Endometrial microvascular endothelial cells (primary cell): ENCODE results near the gene PPIG. TPM values are rescaled to one million over a fixed set of nuclear protein-coding genes. Genes with fewer than 3 reads are reported as not detected.
"Not testable (repeated sequence)": the region's sequence is repeated elsewhere in the genome, so short reads cannot be mapped to it uniquely, and the experiment has no call there.

Experiments used
- in situ Hi-C: cut with HindIII; loops from 2 replicates; pipeline ENCODE4 v1.10.0; 2017; ENCODE audit warnings: low sequenced_read_pairs, low pct_unique_long_range_greater_than_20kb; ENCODE audit errors: inconsistent ontology term
- total RNA-seq: library from RNA; depleted of rRNA; stranded (reverse); fragments of >200 nt; gene quantifications from one replicate; pipeline ENCODE4 v1.2.3, GENCODE V29; 2015; ENCODE audit errors: inconsistent ontology term

The PPIG gene
- total RNA-seq, 1 donor from 2014 or later = 18.2 TPM

DNA sequence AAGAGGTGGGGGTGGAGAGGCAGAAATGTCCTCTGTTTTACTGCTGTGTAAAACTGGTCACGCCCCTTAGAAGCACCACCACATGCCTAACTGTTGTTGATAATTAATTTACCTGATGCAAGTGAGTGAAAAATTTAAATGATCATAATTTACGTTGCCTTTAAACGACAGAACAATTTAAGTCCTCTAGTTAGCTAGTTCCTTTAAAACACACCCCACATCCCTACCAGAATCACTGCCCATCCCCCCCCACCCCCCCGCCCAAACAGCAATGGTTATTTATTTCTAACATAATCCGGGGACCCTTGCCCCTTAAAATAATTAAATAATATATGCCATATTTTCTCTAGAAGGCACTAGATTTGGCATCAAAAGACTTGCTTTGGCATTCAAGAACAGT lies 633 bp upstream of the PPIG start:
- in situ Hi-C loops = no loop called here

DNA sequence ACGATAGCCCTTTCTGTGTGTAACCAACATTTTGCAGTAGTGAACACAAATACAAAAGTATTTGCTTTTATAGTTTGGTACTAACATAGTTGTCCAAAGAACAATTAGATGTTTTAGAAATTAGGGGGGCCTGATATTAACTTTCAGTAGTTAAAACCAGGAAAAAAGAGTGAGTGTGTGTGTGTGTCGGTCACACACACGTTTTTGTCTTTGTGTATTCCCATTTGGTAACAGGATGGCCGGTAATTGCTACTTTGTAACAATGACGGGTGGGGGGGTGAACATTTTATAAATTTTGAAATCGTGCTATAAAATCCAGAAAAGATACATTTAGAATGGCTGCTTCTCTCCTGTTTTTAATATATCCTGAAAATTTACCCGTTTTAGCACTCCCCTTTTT lies 1.5 kb downstream of the PPIG start:
- in situ Hi-C loops = no loop called here

DNA sequence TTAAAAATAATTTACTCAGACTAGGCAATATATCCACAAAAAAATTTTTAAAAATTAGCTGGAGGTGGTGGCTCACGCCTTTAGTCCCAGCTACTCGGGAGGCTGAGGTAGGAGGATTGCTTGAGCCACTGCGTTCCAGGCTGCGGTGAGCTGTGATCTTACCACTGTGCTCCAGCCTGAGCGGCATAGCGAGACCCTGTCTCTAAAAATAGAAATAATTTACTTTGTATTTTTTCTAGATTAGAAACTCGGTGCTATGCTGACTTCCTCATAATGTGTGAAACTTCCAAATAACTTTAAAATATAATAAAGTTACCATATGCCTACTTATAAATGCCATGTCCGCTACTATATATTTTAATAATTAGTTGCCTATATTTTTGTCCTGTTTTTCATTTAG lies 6.7 kb downstream of the PPIG start:
- in situ Hi-C loops = no loop called here

DNA sequence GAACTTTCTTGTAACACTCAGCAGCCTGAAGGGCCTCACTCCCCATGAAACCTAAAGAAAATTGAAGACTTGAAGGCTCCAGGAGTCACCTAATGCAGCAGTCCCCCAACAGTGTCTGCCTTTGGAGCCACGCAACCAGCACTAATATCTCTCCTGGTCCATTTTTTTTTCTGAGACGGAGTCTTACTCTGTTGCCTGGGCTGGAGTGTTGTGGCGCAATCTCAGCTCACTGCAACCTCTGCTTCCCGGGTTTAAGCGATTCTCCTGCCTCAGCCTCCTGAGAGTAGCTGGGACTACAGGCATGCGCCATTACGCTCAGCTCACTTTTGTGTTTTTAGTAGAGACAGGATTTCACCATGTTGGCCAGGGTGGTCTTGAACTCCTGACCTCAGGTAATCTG lies 12.4 kb downstream of the PPIG start:
- in situ Hi-C loops = not testable (repeated sequence)

DNA sequence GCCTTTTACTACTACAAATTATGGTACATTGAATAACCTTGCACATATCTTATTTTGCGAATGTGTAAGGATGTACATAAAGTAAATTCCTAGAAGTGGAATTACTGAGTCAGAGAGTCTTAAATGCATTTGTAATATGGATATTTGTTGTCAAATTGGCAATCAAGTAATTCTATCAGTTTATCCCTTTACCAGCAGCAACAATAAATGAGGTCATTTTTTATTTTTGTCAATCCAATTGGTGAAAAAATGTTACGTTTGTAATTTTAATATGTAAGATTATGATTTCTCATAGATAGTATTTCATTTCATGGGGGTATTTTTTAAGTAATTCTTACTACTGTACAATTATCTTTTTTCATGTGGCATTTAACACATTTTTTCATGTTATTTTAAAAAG lies 14.8 kb downstream of the PPIG start:
- in situ Hi-C loops = no loop called here

DNA sequence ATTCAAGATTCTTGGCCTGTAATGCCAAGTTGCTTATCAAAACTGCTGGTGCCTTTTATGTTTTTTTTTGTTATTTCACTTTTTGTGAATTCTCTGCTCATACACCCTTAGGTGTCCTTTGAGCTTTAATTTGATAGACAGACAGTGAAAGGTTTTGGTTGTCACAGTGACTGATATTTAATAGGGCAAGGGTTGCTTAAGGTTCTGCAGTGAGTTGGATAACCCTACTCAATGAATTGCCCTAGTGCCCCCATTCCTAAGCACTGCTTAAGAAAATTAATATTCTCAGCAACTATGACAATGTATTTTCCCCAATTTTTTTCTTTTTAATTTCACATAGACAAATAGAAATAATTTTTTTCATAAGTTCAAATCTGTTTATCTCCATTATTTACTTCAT lies 15.4 kb downstream of the PPIG start:
- in situ Hi-C loops = no loop called here

DNA sequence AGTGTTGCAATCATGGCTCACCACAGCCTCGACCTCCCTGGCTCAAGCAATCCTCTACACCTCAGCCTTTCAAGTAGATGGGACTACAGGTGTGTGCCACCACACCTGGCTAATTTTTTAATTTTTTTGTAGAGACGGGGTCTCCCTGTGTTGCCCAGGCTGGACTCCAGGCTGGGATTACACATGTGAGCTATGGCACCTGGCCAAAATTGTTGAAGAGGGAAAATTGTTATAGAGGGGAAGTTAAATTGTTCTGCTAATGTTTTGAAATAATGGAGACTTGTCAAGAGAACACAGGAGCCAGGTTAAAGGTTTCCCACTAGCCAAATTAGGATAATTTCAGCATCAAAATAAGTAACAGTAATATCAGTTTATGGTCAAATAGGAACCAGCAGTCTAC lies 25.1 kb downstream of the PPIG start:
- in situ Hi-C loops = no loop called here

DNA sequence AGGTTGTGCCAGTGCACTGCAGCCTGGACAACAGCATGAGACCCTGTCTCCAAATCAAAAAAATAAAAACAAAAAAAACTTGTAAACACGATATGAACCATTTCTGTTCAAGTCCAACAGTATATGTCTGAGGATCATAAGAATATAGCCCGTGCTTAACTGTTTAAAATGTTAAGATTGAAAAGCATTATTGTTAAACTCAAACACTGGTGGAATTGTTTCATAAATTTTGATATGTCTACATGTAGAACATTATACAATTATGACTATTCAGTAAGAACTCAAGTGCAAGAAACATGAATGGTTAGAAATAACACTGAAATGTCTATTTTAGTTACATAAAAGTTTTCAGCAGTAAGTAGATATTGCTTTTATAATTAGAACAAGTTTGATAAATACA lies 29.7 kb downstream of the PPIG start:
- in situ Hi-C loops = no loop called here

DNA sequence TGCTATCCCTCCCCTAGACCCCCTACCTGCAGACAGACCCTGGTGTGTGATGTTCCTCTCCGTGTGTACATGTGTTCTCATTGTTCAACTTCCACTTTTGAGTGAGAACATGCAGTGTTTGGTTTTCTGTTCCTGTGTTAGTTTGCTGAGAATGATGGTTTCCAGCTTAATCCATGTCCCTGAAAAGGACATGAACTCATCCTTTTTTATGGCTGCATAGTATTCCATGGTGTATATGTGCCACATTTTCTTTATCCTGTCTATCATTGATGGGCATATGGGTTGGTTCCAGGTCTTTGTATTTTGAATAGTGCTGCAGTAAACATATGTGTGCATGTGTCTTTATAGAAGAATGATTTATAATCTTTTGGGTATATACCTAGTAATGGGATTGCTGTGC lies 31.8 kb downstream of the PPIG start:
- in situ Hi-C loops = not testable (repeated sequence)

DNA sequence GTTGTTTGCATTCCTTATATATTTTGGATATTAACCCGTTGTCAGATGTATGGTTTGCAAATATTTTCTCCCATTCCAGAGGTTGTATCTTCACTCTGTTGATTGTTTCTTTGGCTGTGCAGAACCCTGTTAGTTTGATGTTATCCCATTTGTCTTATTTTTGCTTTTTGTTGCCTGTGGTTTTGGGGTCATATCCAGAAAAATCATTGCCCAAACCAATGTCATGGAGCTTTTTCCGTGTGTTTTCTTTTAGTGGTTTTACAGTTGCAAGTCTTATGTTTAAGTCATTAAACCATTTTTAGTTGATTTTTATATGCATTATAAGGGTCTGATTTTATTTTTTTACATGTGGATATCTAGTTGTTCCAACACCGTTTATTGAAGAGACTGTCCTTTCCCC lies 35.8 kb downstream of the PPIG start:
- in situ Hi-C loops = no loop called here

DNA sequence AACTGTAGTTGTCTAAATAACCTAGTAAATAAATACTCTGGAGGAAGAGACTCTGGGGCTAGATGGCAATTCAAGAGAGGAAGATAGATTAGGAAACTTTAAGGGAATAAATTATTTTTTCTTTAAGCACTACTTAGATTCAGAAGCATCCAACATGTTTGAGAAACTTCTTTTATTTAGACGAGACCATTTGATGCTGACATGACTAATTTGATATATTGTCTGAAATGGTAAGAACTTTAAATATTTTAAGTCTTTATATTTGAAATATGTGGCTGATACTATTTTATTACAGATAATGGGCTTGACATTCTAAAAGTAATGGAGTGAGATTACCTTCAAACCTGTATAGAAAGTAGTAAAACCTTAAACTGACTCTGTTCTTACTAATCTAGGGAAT lies 36.4 kb downstream of the PPIG start:
- in situ Hi-C loops = no loop called here

DNA sequence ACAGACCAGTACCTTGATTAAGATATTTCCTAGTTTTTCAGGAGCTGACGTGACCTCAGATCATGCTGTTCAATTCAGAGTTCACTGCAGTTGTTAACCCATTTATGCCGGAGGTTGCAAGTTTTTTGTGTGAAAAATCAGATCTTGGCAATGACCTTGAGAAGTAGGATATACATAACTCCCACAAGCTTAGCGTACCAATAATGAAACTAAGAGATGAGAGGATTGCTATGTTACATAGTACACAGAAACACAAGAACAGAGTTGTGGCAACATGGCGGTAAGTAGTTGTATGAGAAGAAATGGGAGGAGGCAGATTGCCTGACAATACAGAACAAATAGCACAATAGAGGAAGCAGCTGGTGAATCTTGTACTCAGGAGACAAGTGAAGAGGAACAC lies 39.1 kb downstream of the PPIG start:
- in situ Hi-C loops = no loop called here

DNA sequence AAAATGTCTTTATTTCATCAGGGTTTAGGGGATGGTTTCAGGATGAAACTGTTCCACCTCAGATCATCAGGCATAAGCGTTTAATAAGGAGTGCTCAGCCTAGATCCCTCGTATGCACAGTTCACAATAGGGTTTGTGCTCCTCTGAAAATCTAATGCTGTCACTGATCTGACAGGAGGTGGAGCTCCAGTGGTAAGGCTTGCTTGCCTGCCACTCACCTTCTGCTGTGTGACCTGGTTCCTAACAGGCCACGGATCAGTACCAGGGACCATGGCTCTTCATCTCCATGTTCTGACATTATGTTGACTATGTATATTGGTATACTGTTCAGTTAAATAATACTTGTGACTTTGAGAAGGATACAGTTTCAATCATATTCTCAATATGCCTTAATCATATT lies 41.6 kb downstream of the PPIG start:
- in situ Hi-C loops = no loop called here

DNA sequence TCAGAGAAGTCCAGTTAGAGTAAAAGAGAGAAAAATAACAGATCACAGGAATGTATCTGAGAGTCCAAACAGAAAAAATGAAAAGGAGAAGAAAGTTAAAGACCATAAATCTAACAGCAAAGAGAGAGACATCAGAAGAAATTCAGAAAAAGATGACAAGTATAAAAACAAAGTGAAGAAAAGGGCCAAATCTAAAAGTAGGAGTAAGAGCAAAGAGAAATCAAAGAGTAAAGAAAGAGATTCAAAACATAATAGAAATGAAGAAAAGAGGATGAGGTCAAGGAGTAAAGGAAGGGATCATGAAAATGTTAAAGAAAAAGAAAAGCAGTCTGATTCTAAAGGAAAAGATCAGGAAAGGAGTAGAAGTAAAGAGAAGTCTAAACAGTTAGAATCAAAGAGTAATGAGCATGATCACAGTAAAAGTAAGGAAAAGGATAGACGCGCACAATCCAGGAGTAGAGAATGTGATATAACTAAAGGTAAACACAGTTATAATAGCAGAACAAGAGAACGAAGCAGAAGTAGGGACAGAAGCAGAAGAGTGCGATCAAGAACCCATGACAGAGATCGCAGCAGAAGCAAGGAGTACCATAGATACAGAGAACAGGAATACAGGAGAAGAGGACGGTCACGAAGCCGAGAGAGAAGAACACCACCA lies 52.4 kb downstream of the PPIG start:
- in situ Hi-C loops = no loop called here

DNA sequence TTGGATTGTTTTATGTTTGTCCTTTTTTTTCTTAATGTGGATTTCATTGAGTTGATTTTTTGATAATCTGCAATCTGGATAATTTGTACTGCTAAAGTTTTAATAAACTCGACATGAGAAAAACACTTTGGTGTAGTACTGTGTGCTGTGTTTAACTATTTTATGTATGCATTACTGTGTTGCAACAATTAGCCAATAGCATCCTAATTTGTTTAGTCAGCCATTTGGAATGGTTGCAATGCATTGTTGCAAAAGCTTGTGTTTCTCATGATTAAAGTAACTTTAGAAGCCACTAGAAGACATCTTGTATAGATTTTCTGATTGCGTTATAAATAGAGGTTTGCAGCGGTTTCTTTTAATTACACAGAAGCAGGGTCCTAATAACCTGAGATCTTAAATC lies 53.5 kb downstream of the PPIG start:
- in situ Hi-C loops = no loop called here

DNA sequence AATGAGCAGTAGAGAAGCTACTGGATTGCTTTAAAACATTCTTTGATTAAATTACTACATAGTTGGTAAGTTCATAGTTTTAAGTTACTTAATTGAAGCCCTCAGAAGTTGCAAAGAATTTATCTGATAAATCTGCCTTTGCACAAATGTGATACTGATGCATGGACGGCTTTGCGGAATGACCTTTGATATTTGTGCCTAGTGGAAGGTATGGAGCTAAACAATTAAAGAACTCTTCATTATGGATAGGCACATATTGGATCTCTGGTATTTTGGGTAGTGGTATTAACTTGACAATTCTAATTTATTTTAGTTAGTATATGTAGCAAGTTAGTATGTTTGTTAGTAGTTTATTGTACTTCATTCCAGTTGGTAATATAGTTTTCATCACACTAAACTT lies 56.0 kb downstream of the PPIG start:
- in situ Hi-C loops = no loop called here

DNA sequence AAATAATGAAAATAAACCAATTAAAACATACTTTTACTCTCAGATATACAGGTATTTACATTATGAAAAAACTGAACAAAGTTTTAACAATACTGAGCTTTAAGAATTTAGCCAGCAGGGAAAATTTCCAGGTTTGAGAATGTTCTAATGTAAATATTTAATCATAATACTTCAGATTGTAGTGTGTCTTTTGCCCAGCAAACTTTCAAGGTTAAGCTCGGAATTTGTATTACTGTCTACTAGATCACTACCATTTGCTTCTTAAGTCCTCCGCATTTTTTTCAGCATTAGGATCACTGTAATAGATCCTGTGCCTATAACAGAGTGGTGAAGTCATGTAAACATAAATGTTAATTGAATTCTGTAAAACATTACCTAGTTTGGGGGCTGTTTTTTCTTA lies 57.3 kb downstream of the PPIG start:
- in situ Hi-C loops = no loop called here

DNA sequence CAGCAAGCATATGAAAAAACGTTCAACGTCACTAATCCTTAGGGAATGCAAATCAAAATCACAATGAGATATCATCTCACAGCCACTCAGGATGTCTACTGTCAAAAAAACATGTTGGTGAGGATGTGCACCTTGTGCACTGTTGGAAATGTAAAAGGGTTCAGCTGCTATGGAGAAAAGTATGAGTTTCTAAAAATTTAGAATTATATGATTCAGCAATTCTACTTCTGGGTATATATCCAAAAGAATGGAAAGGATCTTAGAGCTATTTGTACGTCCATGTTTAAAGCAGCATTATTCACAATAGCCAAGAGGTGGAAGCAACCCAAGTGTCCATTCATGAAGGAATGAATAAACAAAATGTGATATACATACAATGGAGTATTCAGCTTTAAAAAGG lies 60.0 kb downstream of the PPIG start:
- in situ Hi-C loops = no loop called here

DNA sequence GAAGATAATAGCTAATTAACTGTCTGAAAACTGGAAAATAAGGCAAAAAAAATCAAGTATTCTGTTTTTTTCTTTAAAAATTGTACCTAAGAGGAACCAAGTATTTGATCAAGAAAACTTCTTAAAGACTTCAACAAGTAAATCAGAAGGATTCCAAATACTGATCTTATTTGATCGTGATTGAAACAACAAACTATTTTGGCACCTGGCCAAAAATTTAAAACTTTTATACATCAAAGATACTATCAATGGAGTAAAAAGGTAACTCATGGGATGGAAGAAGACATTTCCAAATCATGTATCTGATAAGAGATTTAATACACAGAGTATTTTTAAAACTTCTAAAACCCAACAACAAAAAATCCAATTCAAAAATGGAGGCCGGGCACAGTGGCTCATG lies 63.3 kb downstream of the PPIG start:
- in situ Hi-C loops = no loop called here

DNA sequence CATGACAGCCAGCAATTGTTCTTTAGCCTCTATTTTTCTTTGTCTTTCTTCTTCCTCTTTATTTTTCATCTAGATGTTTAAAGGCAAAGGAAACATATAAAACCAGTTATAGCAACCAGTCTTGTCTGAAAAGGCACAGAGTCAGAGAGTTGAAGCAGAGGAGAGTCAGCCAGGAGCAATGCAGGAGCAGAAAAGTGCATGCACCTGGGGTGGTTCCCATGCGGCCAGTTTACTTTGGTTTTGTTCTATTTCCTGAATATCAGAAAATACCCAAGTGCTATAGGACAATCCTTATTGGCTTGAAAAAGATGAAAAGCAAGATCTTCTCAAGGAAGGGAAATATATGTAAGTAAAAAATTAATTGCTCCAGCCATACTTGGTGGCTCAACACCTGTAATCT lies 65.1 kb downstream of the PPIG start:
- in situ Hi-C loops = no loop called here

DNA sequence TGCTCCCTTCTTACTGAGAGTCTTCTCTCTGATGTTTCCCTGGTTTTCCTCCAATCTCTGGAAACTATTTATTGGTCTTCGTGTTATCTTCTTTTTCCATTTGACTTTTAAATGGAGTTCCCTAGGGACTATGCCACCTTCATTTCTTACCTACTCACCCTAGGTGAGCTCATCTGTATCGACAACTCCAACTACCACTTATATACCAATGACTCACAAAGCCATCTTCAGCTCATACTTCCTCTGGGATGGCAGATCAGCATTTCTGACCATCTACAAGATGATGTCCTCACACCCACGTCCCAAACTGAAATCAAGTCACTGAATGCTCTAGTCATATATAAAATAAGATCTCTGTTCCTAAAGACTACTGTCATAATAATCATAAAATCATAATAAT lies 69.5 kb downstream of the PPIG start:
- in situ Hi-C loops = no loop called here

DNA sequence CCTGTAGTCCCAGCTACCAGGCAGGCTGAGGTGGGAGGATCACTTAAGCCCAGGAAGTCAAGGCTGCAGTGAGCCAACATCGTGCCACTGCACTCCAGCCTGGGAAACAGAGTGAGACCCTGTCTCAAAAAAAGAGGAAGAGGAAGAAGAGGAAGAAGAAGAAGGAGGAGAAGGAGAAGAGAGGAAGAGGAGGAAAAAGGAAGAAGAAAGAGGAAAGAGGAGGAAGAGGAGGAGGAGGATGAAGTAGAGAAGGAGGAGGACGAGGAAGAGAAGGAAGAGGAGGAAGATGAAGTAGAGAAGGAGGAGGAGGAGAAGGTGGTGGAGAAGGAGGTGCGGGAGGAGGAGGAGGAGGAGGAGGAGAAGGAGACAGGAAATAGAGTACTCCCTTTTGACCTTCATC lies 72.0 kb downstream of the PPIG start:
- in situ Hi-C loops = no loop called here
